Measurements from ENCODE around the gene EPOP.
A peak's percentile ranks its signal among the peaks of the same experiment; 100 is the strongest.

EPOP gene

GRCh38 chr17:38674014-38674748 is 576 bp downstream of the EPOP start:
- no peak for DNase-seq (ENCODE audit: low read depth in 2 of 2)

- DNase-seq (ENCODE audit: low read depth in 2 of 2): no peak
Observed at GRCh38 chr17:38673707-38674013, 1.1 kb downstream of the EPOP start.

- no peak for DNase-seq (ENCODE audit: low read depth in 2 of 2)
Observed at GRCh38 chr17:38672788-38673706, 1.7 kb downstream of the EPOP start.

GRCh38 chr17:38671939-38672720 is 2.6 kb downstream of the EPOP start:
- no peak for DNase-seq (ENCODE audit: low read depth in 2 of 2)

- DNase-seq (ENCODE audit: low read depth in 2 of 2): no peak
Observed at GRCh38 chr17:38669520-38669919, 5.2 kb downstream of the EPOP start.

- DNase-seq (ENCODE audit: low read depth in 2 of 2): no peak
Observed at GRCh38 chr17:38667787-38668122, 7.0 kb downstream of the EPOP start.

- DNase-seq (ENCODE audit: low read depth in 2 of 2): peak; percentile 30 to 33
Observed at GRCh38 chr17:38667099-38667786, 7.5 kb downstream of the EPOP start.

GRCh38 chr17:38663964-38664644 is 10.7 kb downstream of the EPOP start:
- DNase-seq (ENCODE audit: low read depth in 2 of 2): no peak

- peak; percentile 27 to 39 for DNase-seq (ENCODE audit: low read depth in 2 of 2)
Observed at GRCh38 chr17:38663125-38663751, 11.5 kb downstream of the EPOP start.

- DNase-seq (ENCODE audit: low read depth in 2 of 2): no peak
Observed at GRCh38 chr17:38660097-38661025, 14.4 kb downstream of the EPOP start.

GRCh38 chr17:38659415-38659814 is 15.3 kb downstream of the EPOP start:
- DNase-seq (ENCODE audit: low read depth in 2 of 2): no peak

GRCh38 chr17:38658741-38659345 is 15.9 kb downstream of the EPOP start:
- no peak for DNase-seq (ENCODE audit: low read depth in 2 of 2)

GRCh38 chr17:38657824-38658740 is 16.7 kb downstream of the EPOP start:
- DNase-seq (ENCODE audit: low read depth in 2 of 2): no peak

- no peak for DNase-seq (ENCODE audit: low read depth in 2 of 2)
Observed at GRCh38 chr17:38656959-38657823, 17.6 kb downstream of the EPOP start.

GRCh38 chr17:38654411-38655398 is 20.1 kb downstream of the EPOP start:
- no peak for DNase-seq (ENCODE audit: low read depth in 2 of 2)

- DNase-seq (ENCODE audit: low read depth in 2 of 2): no peak
Observed at GRCh38 chr17:38653679-38654078, 21.1 kb downstream of the EPOP start.
